ENCODE data around the gene GPR63.

GRCh38 chr6:96851858-96852257 lies 14.6 kb upstream of the GPR63 start:
- TF ChIP-seq EZH2phosphoT487 (IDR thresholded peaks at IDR 0.05; ENCODE audit: insufficient read depth, low read depth) (no peak), EZH2 (IDR thresholded peaks at IDR 0.05; ENCODE audit: insufficient read depth, poor library complexity, severe bottlenecking) (no peak)

Measured in GM23248 (cell line).